Non-pigmented ciliary epithelial cell (primary cell): ENCODE measurements around the gene CIAO3.
"Not testable (repeated sequence)": the region's sequence is repeated elsewhere in the genome, so short reads cannot be mapped to it uniquely, and the experiment has no call there.

Experiments used
- DNase-seq: peaks from one replicate; pipeline ENCODE4 v3.0.0-alpha.2; 2010; ENCODE audit warnings: low read depth

CIAO3 gene

DNA sequence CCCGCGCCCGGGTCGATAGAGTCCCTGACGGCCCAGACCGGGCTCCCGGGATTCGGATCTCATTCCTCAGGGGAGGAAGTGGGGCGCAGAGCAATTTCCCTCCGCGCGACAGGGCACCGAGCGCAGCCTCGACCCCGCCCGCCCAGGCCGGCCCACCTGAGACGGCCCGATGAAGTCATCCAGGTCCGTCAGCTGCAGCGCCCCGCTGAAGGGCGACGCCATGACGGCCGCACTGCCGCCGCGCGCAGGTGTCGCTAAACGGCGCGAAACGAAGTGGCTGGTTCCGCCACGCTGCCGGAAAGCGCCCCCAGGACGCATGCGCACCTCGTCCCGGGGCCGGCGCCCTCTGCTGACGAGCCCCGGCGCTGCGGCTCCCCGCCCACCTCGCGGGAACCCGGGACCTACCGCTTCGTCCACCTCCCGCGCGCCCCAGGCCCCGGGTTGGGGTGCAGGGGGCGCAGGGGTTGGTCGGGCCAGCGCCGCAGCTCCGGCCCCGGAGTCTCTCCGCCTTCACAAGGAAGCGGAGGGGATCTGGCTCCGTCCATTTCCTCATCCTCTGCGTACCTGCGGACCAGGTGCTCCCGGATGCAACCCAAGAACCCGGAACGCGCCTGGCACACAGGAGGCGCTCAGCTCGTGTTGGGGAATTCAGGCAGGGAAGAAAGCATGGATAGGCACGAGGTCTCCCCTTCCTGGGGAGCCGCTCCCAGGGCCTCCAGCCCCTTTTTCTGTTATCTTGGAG is at the start of gene CIAO3:
TSS of gene CIAO3 (minus strand) at position 234 of the 742 bp plus-strand sequence. CDS start at position 222, 12 bp downstream.
- DNase-seq, result peak; percentile 47

GRCh38 chr16:790086-790485 is 49.3 kb upstream of the CIAO3 start:
- no peak for DNase-seq

- DNase-seq, result no peak
Measured at GRCh38 chr16:789191-789850, 48.5 kb upstream of the CIAO3 start.

DNA sequence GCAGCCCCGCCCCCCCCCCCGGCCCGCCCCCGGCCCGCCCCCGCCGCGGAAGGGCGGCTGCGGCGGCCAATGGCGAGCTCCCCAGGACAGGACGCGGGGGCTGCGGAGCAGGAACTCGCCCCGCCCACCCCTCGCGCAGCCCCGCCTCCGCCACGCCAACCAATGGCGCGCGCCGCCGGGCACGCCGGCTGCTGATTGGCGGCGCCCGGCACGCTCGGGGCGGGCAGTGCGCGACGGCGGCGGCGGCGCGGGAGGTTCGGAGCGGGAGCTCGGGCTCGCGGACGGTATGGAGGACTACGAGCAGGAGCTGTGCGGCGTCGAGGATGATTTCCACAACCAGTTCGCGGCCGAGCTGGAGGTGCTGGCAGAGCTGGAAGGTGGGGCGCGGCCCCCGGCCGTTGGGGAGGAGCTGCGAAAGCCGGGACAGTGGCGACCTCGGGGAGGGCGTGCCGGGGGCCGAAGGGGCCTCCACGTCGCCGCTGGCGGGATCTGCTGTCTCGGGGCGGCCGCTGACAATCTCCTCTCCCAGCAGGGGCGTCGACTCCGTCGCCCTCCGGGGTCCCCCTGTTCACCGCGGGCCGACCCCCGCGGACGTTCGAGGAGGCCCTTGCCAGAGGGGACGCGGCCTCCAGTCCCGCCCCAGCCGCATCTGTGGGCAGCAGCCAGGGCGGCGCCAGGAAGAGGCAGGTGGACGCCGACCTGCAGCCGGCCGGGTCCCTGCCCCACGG is 47.8 kb upstream of the CIAO3 start, which contains the start of gene CHTF18:
TSS of gene CHTF18 (plus strand) at position 222 of the 728 bp plus-strand sequence. CDS start at position 287, 65 bp downstream.
- DNase-seq, result peak; percentile 13

DNA sequence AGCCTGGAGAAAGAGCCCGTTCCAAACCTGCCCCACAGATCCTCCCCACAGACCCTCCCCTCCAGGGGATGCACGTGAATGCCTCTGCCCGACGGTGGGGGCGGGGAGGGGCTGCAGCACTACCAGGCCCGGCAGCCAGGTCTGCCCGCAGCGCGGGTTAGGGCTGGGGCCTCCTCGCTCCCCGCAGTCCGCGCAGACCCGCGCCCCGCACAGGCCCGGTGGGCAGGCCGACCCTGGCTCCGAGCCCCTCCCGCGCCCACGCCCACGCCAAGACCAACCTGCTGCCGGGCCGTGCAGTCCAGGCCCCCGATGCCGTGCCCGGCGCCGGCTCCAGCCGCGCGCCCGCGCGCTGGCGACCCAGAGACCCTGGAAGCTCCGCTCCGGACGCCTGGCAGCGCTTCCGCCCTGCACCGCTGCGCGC is 47.2 kb upstream of the CIAO3 start, which contains the start of gene RPUSD1:
TSS of gene RPUSD1 (minus strand) at position 404 of the 421 bp plus-strand sequence. CDS start 644 bp downstream, outside the sequence.
- no peak for DNase-seq

DNA sequence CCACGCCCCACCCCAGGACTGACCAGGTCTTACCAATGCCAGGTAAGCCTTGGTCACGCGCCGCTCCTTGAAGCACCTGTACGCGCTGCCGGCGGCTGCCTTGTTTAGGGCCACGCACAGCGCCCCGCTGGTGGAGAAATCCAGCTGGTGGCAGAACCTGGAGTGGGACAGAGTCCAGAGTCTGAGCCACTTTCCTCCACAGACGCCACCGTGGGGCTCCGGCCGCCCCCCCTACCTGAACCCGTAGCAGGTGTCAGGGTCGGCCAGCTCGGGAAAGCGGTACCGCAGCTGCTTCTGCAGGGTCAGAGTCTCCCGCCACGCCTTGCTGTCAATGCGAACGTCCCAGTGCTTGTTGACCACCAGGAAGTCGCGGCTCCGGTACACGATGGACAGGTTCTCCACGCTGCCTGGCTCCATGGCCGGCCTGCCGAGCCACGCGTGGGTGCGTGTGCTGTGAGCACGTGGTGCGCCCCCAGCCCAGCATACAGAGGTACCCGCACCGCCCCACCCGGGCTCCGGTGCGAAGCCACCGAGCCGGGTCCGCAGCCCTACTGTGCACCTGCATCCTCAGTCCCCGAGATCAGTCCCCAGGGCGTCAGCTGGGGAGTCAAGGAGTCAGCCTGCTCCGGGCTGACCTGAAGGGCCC is 46.6 kb upstream of the CIAO3 start:
- DNase-seq, result no peak

- DNase-seq, result no peak
Measured at GRCh38 chr16:785563-786535, 45.1 kb upstream of the CIAO3 start.

GRCh38 chr16:784431-784830 is 43.6 kb upstream of the CIAO3 start:
- no peak for DNase-seq

DNA sequence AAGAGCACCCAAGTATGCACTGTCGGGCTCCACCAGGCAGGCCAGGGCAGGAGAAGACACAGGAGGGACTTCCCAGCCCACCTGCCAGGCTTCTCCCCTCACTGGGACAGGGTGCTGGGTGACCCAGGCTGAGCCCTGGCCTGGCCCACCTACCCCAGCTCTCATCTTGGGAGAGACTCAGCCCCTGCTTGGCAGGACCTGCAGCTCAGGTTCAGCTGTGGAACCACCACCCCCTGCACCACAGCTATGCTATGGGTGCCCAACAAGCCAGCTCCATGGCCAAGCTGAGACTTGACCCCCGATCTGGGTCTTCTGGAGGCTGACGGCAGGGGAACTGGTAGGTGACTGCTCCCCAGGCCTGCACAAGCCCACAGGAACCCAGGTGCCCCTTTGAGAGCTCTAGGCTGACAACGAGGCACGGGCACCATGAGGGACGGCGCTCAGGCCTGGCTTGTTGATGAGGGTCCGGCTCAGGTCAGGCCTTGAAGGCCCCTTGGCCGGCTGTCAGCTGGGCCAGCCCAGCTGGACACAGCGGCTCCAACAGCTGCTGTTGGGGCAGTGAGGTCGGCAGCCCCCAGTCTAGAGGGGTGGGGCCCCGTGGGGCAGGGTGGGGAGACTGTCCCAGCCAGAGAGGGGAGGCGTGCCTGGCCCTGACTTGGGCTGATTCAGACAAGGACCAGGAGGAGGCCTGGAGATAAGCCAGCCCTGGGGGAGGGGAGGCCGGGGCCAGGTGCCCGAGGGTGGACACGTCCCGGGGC is 42.8 kb upstream of the CIAO3 start:
- DNase-seq, result no peak

DNA sequence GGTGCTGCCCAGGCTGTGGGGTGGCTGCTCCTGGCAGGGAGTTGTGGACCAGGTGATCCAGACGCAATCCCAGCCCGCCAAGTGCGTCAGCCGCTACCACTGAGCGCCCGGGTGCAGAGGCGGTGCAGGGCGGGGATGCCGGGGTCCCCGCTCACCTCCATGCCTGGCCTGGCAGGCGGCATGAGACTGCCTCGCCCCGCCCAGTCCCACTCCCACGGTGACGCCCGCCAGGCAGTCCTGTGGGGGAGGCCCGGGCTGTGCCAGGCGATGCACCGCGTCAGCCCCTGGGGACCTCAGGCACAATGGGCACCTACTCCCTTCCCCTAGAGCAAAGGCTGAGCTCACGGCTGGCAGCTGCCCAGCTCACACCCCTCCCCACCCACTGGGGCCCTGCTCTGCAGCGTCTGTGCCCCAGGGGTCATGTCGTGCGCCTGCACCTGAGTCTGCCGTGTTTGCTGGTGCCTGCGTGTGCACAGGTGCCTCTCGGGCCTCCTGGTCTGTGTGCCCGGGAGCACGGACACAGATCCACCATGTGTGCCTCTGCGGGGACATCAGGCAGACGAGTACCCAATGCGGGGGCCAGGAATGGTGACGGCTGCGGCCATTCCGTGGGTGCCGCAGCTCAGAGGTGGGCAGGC is 42.1 kb upstream of the CIAO3 start:
- no peak for DNase-seq

- no peak for DNase-seq
Measured at GRCh38 chr16:782258-782657, 41.5 kb upstream of the CIAO3 start.

DNA sequence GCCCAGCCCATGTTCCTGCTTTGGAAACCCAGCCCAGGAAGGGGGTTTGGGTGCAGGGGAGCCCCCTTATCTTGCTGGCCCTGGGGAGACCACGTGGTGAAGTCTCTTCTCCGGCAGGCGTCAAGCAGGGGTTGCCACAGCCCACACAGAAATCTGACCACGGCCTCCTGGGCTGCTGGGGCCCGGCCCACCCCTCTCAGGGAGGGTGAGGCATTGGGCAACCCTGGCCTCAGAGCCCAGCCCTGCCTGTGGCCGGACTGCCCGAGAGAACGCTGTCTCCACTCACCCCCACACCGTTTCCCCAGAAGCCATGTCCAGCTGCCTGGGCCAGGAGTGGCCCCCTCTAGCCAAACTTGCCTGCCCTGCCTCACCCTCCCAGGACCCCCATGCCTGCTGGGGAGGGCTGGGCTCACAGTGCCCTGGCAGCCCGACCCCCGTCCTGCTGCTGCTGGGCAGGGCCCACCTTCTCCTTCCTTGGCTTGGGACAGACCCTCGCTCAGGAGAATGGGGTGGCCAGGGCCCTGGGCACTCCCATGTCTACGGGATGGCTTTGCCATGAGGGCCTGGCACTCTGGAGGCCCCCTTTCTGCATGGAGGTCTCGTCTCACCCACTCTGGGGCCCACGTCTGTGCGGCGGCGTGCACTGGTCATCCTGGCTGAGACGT is 40.7 kb upstream of the CIAO3 start:
- DNase-seq, result no peak

DNA sequence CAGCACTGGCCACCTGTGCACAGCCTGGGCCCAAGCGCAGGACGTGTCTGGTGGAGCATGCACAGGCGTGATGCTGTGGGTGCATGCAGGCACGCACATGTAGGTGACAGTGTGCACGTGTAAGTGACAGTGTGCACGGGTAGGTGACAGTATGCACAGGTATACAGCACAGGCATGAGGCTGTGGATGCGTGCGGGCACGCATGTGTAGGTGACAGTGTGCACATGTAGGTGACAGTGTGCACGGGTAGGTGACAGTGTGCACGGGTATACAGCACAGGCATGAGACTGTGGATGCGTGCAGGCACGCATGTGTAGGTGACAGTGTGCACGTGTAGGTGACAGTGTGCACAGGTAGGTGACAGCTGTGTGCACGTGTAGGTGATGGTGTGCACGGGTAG is 39.5 kb upstream of the CIAO3 start:
- no peak for DNase-seq

- DNase-seq, result no peak
Measured at GRCh38 chr16:779561-779960, 38.8 kb upstream of the CIAO3 start.

GRCh38 chr16:778909-779527 is 38.2 kb upstream of the CIAO3 start:
- DNase-seq, result no peak

- no peak for DNase-seq
Measured at GRCh38 chr16:778447-778846, 37.6 kb upstream of the CIAO3 start.

DNA sequence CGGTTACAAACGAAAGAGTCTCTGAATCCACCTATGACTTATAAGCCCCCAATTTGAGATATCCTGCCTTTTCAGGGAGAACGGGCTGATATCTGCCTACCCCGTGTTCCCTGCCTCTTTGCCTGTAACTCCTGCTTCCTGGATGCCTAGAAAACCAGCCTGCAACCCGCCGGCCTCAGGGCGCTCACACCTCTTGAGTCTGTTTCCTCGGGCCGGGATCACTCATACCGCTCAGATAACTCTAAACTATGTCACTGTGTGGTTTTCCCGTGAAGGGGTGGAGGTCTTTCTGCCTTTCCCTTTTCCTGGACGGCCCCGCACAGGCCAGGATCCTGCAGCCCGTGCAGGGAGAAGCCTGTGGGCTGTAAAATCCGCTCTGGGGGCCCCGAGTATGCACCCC is 37.0 kb upstream of the CIAO3 start:
- DNase-seq, result no peak

DNA sequence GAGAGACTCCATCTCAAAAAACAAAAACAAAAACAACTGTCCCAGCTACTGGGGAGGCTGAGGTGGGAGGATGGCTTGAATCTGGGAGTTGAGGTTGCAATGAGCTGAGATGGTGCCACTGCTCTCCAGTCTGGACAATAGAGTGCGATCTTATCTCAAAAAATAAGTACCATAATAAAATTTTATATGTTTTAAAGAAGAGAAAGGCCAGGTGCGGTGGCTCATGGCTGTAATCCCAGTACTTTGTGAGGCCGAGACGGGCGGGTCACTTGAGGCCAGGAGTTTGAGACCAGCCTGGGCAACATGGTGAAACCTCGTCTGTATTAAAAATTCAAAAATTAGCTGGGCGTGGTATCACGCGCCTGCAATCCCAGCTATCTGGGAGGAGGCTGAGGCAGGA is 36.0 kb upstream of the CIAO3 start:
- no peak for DNase-seq

GRCh38 chr16:776298-776697 is 35.5 kb upstream of the CIAO3 start:
- DNase-seq, result not testable (repeated sequence)
